ENCODE results near the gene ARID4B.
"Not testable (repeated sequence)": the region's sequence is repeated elsewhere in the genome, so short reads cannot be mapped to it uniquely, and the experiment has no call there.

ARID4B gene

GRCh38 chr1:235215453-235215852 is 112.5 kb downstream of the ARID4B start:
- DNase-seq: no peak

- not testable (repeated sequence) for DNase-seq
These were observed 113.0 kb downstream of the ARID4B start for GRCh38 chr1:235214962-235215361.

- no peak for DNase-seq
These were observed 114.2 kb downstream of the ARID4B start for GRCh38 chr1:235213752-235214151.

GRCh38 chr1:235211517-235211916 is 116.5 kb downstream of the ARID4B start:
- no peak for DNase-seq

GRCh38 chr1:235207209-235207565 is 120.8 kb downstream of the ARID4B start:
- DNase-seq: no peak

GRCh38 chr1:235206533-235207208 is 121.3 kb downstream of the ARID4B start:
- no peak for DNase-seq

- no peak for DNase-seq
These were observed 122.3 kb downstream of the ARID4B start for GRCh38 chr1:235205687-235206086.

GRCh38 chr1:235203428-235203827 is 124.6 kb downstream of the ARID4B start:
- no peak for DNase-seq

- DNase-seq: not testable (repeated sequence)
These were observed 125.5 kb downstream of the ARID4B start for GRCh38 chr1:235202447-235202846.

GRCh38 chr1:235199441-235199840 is 128.5 kb downstream of the ARID4B start:
- DNase-seq: peak; percentile 52

- DNase-seq: no peak
These were observed 137.5 kb downstream of the ARID4B start for GRCh38 chr1:235190431-235190830.

- no peak for DNase-seq
These were observed 140.7 kb downstream of the ARID4B start for GRCh38 chr1:235187316-235187715.

GRCh38 chr1:235181561-235182245 is 146.3 kb downstream of the ARID4B start:
- no peak for DNase-seq

GRCh38 chr1:235180916-235181460 is 147.0 kb downstream of the ARID4B start:
- no peak for DNase-seq

- no peak for DNase-seq
These were observed 151.5 kb downstream of the ARID4B start for GRCh38 chr1:235176486-235176885.

- DNase-seq: no peak
These were observed 158.0 kb downstream of the ARID4B start for GRCh38 chr1:235169986-235170385.

- DNase-seq: no peak
These were observed 159.6 kb downstream of the ARID4B start for GRCh38 chr1:235168375-235168774.

- DNase-seq: no peak
These were observed 166.2 kb downstream of the ARID4B start for GRCh38 chr1:235161685-235162327.

GRCh38 chr1:235160957-235161684 is 166.9 kb downstream of the ARID4B start, which contains the start of gene RBM34:
RBM34 (minus strand) TSS chr1:235161250; CDS start chr1:235161226, 24 bp downstream.
- peak; percentile 97 for DNase-seq

- DNase-seq: no peak
These were observed 167.5 kb downstream of the ARID4B start for GRCh38 chr1:235160383-235160956.

GRCh38 chr1:235159930-235160329 is 168.0 kb downstream of the ARID4B start:
- not testable (repeated sequence) for DNase-seq

- DNase-seq: not testable (repeated sequence)
These were observed 168.7 kb downstream of the ARID4B start for GRCh38 chr1:235159284-235159683.

- DNase-seq: no peak
These were observed 169.3 kb downstream of the ARID4B start for GRCh38 chr1:235158680-235159079.

All from eye (tissue), 1 donor.